ELR (cell line): ENCODE data around the gene CHURC1.

ENCODE experiments used
- DNase-seq: peaks from one replicate; pipeline ENCODE4 v3.0.0-alpha.2; 2015; ENCODE audit warnings: low read depth

The CHURC1 gene

DNA sequence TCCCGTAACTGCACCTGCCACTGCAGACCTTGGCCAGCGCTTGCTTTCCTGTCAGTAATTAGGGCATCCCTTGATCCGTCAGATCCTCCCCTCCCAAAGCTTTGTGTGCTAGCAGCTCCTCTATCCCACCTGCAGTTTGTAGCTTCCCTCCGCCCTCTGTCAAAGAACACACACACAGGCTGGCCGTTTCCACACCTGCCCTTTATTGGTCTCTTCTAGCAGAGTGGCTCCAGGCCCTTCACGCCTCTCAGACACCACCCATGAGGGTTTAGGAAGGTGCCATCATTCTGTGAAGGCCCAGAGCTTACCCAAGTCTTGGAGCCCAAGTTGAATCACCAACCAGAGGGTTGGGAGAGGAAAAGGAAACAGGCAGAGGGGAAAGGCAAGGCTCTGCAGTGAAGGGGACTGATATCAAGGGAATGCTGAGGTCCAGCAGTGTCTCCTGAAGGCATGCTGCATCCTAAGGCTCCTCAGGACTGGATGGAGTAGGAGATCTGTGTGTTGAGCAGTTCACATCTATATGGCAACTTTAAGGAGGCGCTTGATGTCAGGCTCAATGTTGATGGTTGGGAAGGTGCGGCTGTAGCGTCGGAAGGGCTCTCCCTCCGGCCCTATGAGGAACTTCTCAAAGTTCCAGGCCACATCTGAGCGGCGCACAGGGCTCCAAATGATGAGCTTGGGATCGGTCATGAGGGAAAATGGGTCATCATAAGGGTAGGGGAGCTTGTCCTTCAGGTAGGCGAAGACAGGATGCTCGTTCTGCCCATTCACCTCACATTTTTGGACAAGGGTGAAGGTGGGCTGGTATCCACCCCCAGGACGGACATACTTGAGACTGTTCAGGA is 24.9 kb downstream of the CHURC1 start:
- DNase-seq: no peak

DNA sequence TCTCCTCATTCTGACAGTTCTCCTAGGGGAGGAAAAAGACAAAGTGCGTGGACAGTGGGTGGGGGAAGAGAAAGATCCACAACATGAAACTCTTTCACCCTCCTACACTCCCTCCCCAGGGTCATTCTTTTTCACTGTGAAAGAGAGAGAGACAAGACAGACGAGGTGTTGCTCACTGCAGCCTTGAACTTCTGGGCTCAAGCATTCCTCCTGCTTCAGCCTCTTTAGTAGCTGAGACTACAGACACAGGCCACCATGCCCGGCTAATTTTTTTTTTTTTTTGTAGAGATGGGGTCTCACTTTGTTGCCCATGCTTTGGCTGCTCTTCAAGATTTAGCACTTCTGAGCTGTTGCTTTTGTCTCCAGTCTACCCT is 25.5 kb downstream of the CHURC1 start:
- no peak for DNase-seq

GRCh38 chr14:64940336-64940910 is 26.2 kb downstream of the CHURC1 start:
- DNase-seq: no peak

GRCh38 chr14:64942531-64943111 is 28.4 kb downstream of the CHURC1 start, which contains the start of gene GPX2:
Gene GPX2, minus strand, starts transcription at chr14:64942745. Its CDS starts 19 bp downstream, at chr14:64942726.
- DNase-seq: no peak

DNA sequence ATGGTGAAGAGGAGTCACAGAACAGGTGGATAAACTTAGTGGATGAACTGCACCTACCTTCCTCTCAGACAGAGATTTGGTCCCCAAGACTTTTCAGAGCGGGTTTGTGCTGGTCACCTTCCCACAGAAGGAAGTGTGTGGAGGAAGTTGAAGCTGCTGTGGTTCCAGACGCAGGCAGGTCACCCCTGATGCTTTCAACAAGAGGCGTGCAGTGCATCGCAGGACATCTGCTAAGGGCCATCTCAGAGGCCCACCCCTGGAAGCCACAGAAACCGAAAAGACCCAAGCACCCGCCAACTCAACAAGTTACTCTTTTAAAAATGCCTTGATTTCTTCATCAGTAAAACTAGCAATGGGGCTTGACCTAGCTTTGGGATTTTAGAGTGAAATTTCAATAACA is 29.3 kb downstream of the CHURC1 start:
- DNase-seq: no peak

- DNase-seq: no peak
These were observed 29.8 kb downstream of the CHURC1 start for GRCh38 chr14:64944041-64944440.

- DNase-seq: no peak
These were observed 30.6 kb downstream of the CHURC1 start for GRCh38 chr14:64944861-64945260.

DNA sequence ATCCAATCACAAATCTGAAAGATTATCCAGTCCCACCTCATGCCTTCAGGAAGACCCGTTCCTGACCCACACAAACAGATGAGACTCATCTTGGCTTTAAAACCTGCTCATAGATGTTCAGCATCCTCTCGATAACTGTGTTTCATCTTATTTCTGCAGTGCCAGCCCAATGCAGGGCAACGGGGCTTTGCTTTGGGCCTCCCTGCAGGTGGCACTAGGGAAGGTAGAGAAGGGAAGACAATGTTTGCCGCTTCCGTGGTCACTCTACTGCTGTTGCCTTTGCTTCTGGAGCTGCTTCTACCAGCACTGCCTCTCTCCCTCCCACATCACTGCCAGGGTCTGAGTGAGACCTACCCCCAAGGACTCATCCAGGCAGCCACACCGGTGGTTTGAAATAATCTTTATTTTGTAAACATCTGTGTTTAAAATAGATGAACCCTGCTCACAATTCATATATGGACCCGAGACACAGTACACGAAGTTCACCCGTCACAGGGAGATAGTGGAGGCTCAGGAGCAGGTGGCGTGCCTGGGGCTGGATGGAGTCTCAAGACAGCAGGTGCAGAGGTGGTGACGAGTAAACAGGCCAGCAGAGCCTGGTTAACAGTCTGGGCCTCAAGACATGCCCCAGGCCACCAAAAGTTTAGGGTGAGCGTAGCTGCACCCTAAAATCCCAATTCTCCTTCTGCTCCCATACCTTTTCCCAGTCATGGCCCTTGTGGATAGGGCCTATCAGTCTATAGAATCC is 31.4 kb downstream of the CHURC1 start:
- no peak for DNase-seq

GRCh38 chr14:64946310-64947045 is 32.2 kb downstream of the CHURC1 start:
- no peak for DNase-seq

DNA sequence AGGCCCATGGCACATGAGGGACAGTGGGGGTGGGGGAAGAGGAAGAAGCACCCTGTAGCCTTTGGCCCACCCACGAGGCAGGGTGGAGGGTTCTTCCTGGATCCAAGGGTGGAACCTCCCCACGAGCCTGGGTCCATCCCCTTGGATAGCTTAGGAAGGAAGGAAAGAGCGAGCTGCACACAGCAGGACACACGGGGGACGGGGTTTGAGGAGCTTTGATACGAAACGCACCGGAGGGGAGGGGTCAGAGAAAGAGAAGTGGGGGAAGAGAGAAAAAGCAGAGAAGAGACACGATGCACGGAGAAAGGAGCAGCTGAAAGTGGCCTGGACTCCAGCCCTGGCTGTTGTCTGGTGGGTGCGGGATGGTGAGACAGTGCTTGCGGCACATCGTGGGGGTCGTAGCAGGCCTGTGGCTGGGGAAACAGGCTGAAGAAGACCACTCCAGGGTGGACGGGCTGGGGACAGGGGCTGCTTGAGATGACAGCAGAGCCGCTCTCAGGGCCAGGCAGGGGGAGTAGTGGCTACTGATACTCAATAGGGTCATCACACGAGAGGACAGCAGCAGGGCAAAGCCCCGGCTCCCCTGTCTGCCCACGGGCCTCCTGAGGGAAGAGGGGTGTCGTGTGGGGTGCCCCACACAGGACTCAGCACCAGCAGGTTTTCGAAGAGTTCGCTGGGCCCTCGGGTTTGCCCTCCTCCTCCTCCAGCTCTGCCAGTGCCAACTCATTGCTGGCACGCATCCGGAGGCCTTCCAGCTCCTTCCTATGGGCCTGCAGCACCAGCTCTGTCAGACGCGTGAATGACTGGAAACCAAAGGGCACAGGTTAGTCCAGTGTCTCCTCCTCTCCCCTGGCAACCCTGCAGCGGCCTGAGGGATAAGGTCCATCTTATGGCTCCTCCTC is 33.7 kb downstream of the CHURC1 start:
- DNase-seq: no peak

- DNase-seq: no peak
These were observed 34.5 kb downstream of the CHURC1 start for GRCh38 chr14:64948612-64949210.

GRCh38 chr14:64950889-64951288 is 36.6 kb downstream of the CHURC1 start:
- DNase-seq: no peak

DNA sequence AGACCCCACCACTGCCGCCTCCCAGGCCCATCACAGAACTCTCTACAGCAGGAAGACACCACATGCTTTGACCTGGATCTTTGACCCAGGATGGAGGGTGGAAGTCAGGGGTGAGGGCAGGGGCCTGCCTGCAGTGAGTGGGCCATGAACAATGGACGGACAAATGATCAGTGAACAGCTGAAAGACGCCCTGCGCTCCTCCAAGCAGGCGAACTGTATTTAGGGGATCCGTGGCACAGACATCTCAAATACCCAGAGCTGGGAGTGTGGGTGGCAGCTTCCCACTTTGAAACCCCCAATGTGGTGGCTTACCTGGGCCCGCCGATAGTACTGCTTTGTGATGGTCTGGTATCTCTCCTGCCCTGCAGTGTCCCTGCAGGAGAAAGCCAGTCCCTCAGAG is 37.0 kb downstream of the CHURC1 start:
- DNase-seq: no peak

DNA sequence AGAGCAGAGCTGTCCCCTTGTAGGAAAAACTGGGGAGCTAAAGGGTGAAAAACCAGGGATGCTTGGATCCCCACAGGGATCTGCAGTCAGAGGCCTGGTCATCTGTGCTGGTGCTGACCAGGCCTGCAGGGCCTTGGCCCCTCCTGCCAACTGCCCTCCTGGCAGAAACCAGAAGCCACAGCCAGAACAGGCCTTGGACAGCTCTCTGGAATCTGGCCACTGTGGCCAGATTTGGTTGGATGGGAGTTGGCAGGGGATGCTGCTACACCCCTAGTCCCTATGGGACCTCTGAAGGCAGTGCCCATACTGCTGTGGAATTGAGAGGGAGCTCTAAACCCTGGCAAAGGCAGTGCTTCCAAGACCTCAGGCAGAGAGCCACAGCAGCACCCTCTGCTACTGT is 37.5 kb downstream of the CHURC1 start:
- no peak for DNase-seq

DNA sequence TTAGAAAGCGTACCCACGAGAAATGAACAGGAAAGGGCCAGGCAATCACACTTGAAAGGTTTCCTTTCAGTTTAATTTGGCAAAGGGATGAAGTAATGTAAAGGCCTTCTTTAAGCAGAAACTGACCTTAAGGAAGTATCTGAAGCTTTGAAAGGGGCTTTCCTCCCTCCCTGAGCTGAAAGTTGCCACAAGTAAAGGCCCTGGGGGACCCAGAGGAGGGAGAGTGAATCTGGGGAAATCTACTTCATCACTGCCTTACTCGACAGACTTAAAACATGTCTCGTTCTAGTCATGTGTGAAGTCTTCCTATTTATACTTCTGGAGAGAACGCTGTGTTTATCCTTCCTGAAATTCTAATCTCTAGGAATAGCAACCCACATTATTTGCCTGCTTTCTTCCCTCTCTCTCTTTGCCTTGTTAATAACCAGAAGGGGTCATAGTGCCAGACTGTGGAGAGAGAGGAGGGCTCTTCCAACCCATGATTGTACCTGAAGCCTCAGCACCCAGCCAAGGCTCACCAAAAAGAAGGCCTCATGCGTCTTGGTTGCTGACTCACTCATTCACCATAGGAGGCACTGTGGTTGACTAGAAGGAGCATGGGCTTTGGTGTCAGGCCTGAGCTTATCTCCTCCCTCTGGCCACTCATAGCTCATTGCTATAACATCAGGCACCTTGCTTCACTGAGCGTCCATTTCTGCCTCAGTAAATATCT is 38.5 kb downstream of the CHURC1 start:
- DNase-seq: no peak

- no peak for DNase-seq
These were observed 39.0 kb downstream of the CHURC1 start for GRCh38 chr14:64953310-64953654.

- DNase-seq: no peak
These were observed 39.4 kb downstream of the CHURC1 start for GRCh38 chr14:64953661-64954060.

GRCh38 chr14:64954491-64955240 is 40.4 kb downstream of the CHURC1 start:
- no peak for DNase-seq

- DNase-seq: no peak
These were observed 41.0 kb downstream of the CHURC1 start for GRCh38 chr14:64955297-64955696.
